GM23248 (cell line): ENCODE data around the gene LARP6. TPM values are rescaled to one million over a fixed set of nuclear protein-coding genes. Genes with fewer than 3 reads are reported as not detected.

Experiments used
- DNase-seq: peaks from one replicate; pipeline ENCODE4 v3.0.0-alpha.2; 2015
- H2AFZ ChIP-seq: fragments of 200-600 bp; sonication (generic); 2 replicates; pipeline ENCODE4 v1.6.1; 2016; ENCODE audit warnings: antibody characterized with exemption
- H3F3A ChIP-seq: fragments of 200-600 bp; sonication (generic); 2 replicates; pipeline ENCODE4 v1.6.1; 2016; ENCODE audit warnings: mild to moderate bottlenecking, antibody characterized with exemption, mixed run types; ENCODE audit not compliant: insufficient read depth
- H3K27ac ChIP-seq: fragments of 200-600 bp; sonication (generic); 2 replicates; pipeline ENCODE4 v1.5.1; 2016; ENCODE audit warnings: mild to moderate bottlenecking
- H3K27me3 ChIP-seq: fragments of 200-600 bp; sonication (generic); replicated peaks from 2 replicates; pipeline ENCODE4 v1.6.1; 2016; ENCODE audit warnings: mild to moderate bottlenecking; ENCODE audit not compliant: insufficient read depth
- H3K36me3 ChIP-seq: fragments of 200-600 bp; sonication (generic); 2 replicates; pipeline ENCODE4 v1.6.1; 2016; ENCODE audit warnings: low read depth, mild to moderate bottlenecking
- H3K4me1 ChIP-seq: fragments of 200-600 bp; sonication (generic); 2 replicates; pipeline ENCODE4 v1.6.1; 2016; ENCODE audit warnings: mild to moderate bottlenecking; ENCODE audit not compliant: insufficient read depth
- H3K4me2 ChIP-seq: fragments of 200-600 bp; sonication (generic); one replicate; pipeline ENCODE4 v1.6.1; 2016; ENCODE audit warnings: mild to moderate bottlenecking; ENCODE audit not compliant: unreplicated experiment
- H3K4me3 ChIP-seq: fragments of 200-600 bp; sonication (generic); 2 replicates; pipeline ENCODE4 v1.5.1; 2016; ENCODE audit warnings: mild to moderate bottlenecking
- H3K79me2 ChIP-seq: fragments of 200-600 bp; sonication (generic); 2 replicates; pipeline ENCODE4 v1.6.1; 2016; ENCODE audit warnings: mild to moderate bottlenecking; ENCODE audit not compliant: insufficient read depth
- H3K9ac ChIP-seq: fragments of 200-600 bp; sonication (generic); 2 replicates; pipeline ENCODE4 v1.6.1; 2016; ENCODE audit warnings: mild to moderate bottlenecking
- H3K9me2 ChIP-seq: fragments of 200-600 bp; sonication (generic); 2 replicates; pipeline ENCODE4 v1.6.1; 2016; ENCODE audit warnings: mixed run types, mild to moderate bottlenecking, moderate library complexity; ENCODE audit not compliant: insufficient read depth
- H3K9me3 ChIP-seq: fragments of 200-600 bp; sonication (generic); one replicate; pipeline ENCODE4 v1.6.1; 2017; ENCODE audit warnings: low read depth
- H4K20me1 ChIP-seq: fragments of 200-600 bp; sonication (generic); 2 replicates; pipeline ENCODE4 v1.6.0; 2016; ENCODE audit not compliant: insufficient read depth
- EZH2 ChIP-seq: fragments of 200-600 bp; sonication (generic); IDR thresholded peaks from 2 replicates; pipeline ENCODE4 v1.6.1; 2018; ENCODE audit warnings: antibody characterized with exemption, mild to moderate bottlenecking; ENCODE audit not compliant: insufficient read depth, poor library complexity, severe bottlenecking
- EZH2phosphoT487 ChIP-seq: fragments of 200-600 bp; sonication (generic); IDR thresholded peaks from 2 replicates; pipeline ENCODE4 v1.6.1; 2018; ENCODE audit warnings: antibody characterized with exemption, moderate library complexity, mild to moderate bottlenecking, low read depth; ENCODE audit not compliant: insufficient read depth
- WGBS, 2 experiments: methylation state at CpG; one replicate each; pipeline ENCODE4 v1.1.6; 2015 to 2017; ENCODE audit warnings: low lambda C conversion rate in 2 of 2, low coverage in 1 of 2; ENCODE audit errors: missing lambda C conversion rate in 2 of 2; 5-methylcytosine and 5-hydroxymethylcytosine counted together
- in situ Hi-C: fragments of 300-500 bp; cut with MboI; formaldehyde crosslinking; loops from 2 replicates; pipeline ENCODE4 v1.15.0; 2020
- polyA plus RNA-seq: library from polyadenylated mRNA; unstranded; fragments of >200 nt; fragmentation: Nextera tagmentation; extraction: Ambion mirVana; gene quantifications from 2 replicates; pipeline ENCODE4 v1.2.1, GENCODE V29; 2016
- total RNA-seq: library from RNA; depleted of rRNA; stranded (reverse); fragments of >200 nt; shearing (Covaris generic); gene quantifications from 2 replicates; pipeline ENCODE4 v1.2.3, GENCODE V29; 2014

Gene LARP6
- total and polyA plus RNA-seq, 2 experiments from 2014 or later: 104 to 110 TPM

- no peaks in the 10 kb centered on the region for H4K20me1 ChIP-seq
- no peaks in the 10 kb centered on the region for H3K36me3 ChIP-seq
- TF ChIP-seq EZH2: no peak
- TF ChIP-seq EZH2phosphoT487: no peak
- no peaks in the 10 kb centered on the region for H3K9me3 ChIP-seq
- peak overlapping the region; percentile 80 for H3K9ac ChIP-seq
- H3K4me3 ChIP-seq: peak overlapping the region; percentile 39
- peaks cover 60% of the 10 kb centered on the region for H3K4me1 ChIP-seq
- in situ Hi-C loops: no loop called here
- H3K9me2 ChIP-seq: no peaks in the 10 kb centered on the region
- H3F3A ChIP-seq: peaks cover 50% of the 10 kb centered on the region
- DNase-seq: peak; percentile 63
- no peaks in the 10 kb centered on the region for H3K27me3 ChIP-seq
- no peaks in the 10 kb centered on the region for H3K79me2 ChIP-seq
- 51 to 53% methylated on average over 12 of the region's 12 CpGs for whole genome bisulfite sequencing, 2 experiments
- H2AFZ ChIP-seq: peak overlapping the region; percentile 69
- peak overlapping the region; percentile 62 for H3K4me2 ChIP-seq
- peak overlapping the region; percentile 95 for H3K27ac ChIP-seq
These were observed 59.2 kb downstream of the LARP6 start for GRCh38 chr15:70794596-70795310.

DNA sequence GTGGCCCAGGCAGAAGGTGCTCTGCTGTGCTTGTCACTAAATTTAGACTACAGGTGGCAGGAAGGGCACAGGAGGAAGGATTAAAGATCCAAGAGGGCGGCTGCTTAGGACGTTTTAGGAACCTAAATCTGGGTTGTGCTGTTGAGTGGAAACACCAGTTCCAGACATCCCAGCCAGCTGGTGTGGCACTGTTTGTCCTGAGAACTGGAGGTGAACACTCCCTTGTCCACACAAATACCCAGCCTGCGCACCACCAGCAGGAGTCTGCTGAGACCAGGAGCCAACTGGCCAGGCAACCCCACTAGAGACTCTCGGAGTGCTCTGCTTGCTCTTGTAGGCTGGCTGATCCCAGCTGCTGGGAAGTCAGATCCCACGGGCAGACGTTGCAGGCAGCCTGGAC is 60.3 kb downstream of the LARP6 start:
- no peaks in the 10 kb centered on the region for H3K27me3 ChIP-seq

DNA sequence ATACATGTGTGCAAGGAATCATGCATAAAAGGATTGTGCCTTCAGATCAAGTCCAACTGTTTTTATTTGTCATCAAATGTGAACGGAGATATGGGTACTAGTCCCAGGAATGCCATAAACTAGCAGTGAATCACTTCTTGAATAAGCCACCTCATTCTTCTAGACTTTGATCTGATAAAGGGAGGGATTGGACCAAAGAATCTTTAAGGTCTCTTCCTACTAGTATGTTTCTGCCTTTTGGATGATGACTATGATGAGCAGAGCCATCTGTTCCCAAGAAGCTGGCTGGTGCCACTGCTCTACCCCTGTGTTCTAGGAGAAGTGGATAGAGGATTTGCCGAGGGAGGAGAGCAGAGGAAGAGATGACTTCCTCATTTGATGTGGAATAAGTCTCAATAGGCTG is 61.8 kb downstream of the LARP6 start:
- Histone ChIP-seq H3K4me2 (peak overlapping the region; percentile 70), H3F3A (peaks cover 61% of the 10 kb centered on the region), H3K9me3 (no peaks in the 10 kb centered on the region), H3K27ac (peak overlapping the region; percentile 62), H3K27me3 (no peaks in the 10 kb centered on the region), H3K9ac (no peak overlapping the region), H3K9me2 (no peaks in the 10 kb centered on the region), H4K20me1 (no peaks in the 10 kb centered on the region), H3K4me3 (no peak overlapping the region), H3K36me3 (no peaks in the 10 kb centered on the region), H2AFZ (no peak overlapping the region), H3K4me1 (peaks cover 73% of the 10 kb centered on the region), H3K79me2 (no peaks in the 10 kb centered on the region)
- in situ Hi-C loops: no loop called here
- peak; percentile 90 for DNase-seq
- 4 to 6% methylated on average over 2 of the region's 2 CpGs for WGBS, 2 experiments
- no peak for TF ChIP-seq EZH2phosphoT487
- no peak for TF ChIP-seq EZH2

More for the DNA sequence above, 60.3 kb downstream of the LARP6 start:
- Histone ChIP-seq H3K79me2 (no peaks in the 10 kb centered on the region), H3K9me2 (no peaks in the 10 kb centered on the region), H3K9me3 (no peaks in the 10 kb centered on the region), H3F3A (peaks cover 52% of the 10 kb centered on the region), H3K36me3 (no peaks in the 10 kb centered on the region), H3K27ac (no peak overlapping the region), H4K20me1 (no peaks in the 10 kb centered on the region), H2AFZ (no peak overlapping the region), H3K4me2 (no peak overlapping the region), H3K9ac (no peak overlapping the region), H3K4me3 (no peak overlapping the region), H3K4me1 (peaks cover 60% of the 10 kb centered on the region)
- no peak for DNase-seq
- no peak for TF ChIP-seq EZH2
- no peak for TF ChIP-seq EZH2phosphoT487
- WGBS, 2 experiments: 85 to 90% methylated on average over 6 of the region's 6 CpGs
- in situ Hi-C loops: no loop called here

DNA sequence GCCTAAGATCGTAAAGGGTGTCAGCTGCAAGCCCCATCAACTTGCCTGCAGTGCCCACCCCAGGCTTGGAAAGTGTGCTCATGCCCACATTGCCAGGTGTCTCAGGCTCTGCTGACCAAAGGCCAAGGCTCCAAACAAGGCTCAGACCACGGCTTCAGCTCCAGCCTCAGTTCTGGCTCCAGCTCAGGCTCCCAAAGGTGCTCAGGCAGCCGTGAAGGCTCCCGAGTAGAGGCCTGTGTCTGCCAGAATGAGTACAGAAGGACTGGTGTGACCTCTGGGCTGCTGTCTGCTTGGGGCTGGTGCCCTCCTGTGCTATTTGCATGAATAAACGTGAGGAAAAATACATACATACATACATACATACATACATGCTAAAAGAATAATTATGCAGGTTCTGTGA is 62.7 kb downstream of the LARP6 start:
- H2AFZ ChIP-seq: no peak overlapping the region
- H3K9ac ChIP-seq: no peak overlapping the region
- 99 to 100% methylated on average over 5 of the region's 5 CpGs for WGBS, 2 experiments
- H3K4me2 ChIP-seq: peak overlapping the region; percentile 70
- no peak for TF ChIP-seq EZH2
- no peak for TF ChIP-seq EZH2phosphoT487
- no peaks in the 10 kb centered on the region for H3K79me2 ChIP-seq
- no peaks in the 10 kb centered on the region for H3K27me3 ChIP-seq
- peaks cover 73% of the 10 kb centered on the region for H3K4me1 ChIP-seq
- H3K36me3 ChIP-seq: no peaks in the 10 kb centered on the region
- H3K4me3 ChIP-seq: no peak overlapping the region
- H3K9me2 ChIP-seq: no peaks in the 10 kb centered on the region
- peaks cover 61% of the 10 kb centered on the region for H3F3A ChIP-seq
- peak overlapping the region; percentile 62; the same call in 1 of the 2 replicates for H3K27ac ChIP-seq
- in situ Hi-C loops: no loop called here
- no peak for DNase-seq
- no peaks in the 10 kb centered on the region for H4K20me1 ChIP-seq
- no peaks in the 10 kb centered on the region for H3K9me3 ChIP-seq
